Measurements from ENCODE around the gene GNAZ. TPM values are rescaled to one million over a fixed set of nuclear protein-coding genes. Genes with fewer than 3 reads are reported as not detected.

The GNAZ gene
- total RNA-seq, 1 experiment from 2014 or later: 0.82 TPM

GRCh38 chr22:23093051-23093788 lies 22.9 kb downstream of the GNAZ start:
- H3K27me3 Mint-ChIP-seq (ENCODE audit: insufficient read depth, unreplicated experiment): no peaks in the 10 kb centered on the region
- ChIA-PET POLR2A (no interaction called here), CTCF (no interaction called here)
- DNase-seq (ENCODE audit: unreplicated experiment): no peak
- H3K4me3 Mint-ChIP-seq (ENCODE audit: unreplicated experiment): no peak overlapping the region
- intact Hi-C loops (cut with micrococcal nuclease): no loop called here
- no peaks in the 10 kb centered on the region for H3K36me3 Mint-ChIP-seq (ENCODE audit: insufficient read depth, unreplicated experiment)
- H3K27ac Mint-ChIP-seq (ENCODE audit: low read depth, unreplicated experiment): no peak overlapping the region
- TF ChIP-seq, protein P1, sequence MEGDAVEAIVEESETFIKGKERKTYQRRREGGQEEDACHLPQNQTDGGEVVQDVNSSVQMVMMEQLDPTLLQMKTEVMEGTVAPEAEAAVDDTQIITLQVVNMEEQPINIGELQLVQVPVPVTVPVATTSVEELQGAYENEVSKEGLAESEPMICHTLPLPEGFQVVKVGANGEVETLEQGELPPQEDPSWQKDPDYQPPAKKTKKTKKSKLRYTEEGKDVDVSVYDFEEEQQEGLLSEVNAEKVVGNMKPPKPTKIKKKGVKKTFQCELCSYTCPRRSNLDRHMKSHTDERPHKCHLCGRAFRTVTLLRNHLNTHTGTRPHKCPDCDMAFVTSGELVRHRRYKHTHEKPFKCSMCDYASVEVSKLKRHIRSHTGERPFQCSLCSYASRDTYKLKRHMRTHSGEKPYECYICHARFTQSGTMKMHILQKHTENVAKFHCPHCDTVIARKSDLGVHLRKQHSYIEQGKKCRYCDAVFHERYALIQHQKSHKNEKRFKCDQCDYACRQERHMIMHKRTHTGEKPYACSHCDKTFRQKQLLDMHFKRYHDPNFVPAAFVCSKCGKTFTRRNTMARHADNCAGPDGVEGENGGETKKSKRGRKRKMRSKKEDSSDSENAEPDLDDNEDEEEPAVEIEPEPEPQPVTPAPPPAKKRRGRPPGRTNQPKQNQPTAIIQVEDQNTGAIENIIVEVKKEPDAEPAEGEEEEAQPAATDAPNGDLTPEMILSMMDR (IDR thresholded peaks at IDR 0.05; ENCODE audit: unreplicated experiment): no peak
- H3K9me3 Mint-ChIP-seq (ENCODE audit: unreplicated experiment): no peaks in the 10 kb centered on the region
- no TSS peak for BruUV-seq (replicated peaks)
- H3K4me1 Mint-ChIP-seq (ENCODE audit: insufficient read depth, unreplicated experiment): no peaks in the 10 kb centered on the region

GRCh38 chr22:23094260-23094659 lies 23.9 kb downstream of the GNAZ start:
- no peaks in the 10 kb centered on the region for H3K4me1 Mint-ChIP-seq (ENCODE audit: insufficient read depth, unreplicated experiment)
- H3K36me3 Mint-ChIP-seq (ENCODE audit: insufficient read depth, unreplicated experiment): no peaks in the 10 kb centered on the region
- TF ChIP-seq, protein P1 (IDR thresholded peaks at IDR 0.05; ENCODE audit: unreplicated experiment): no peak
- no peak overlapping the region for H3K4me3 Mint-ChIP-seq (ENCODE audit: unreplicated experiment)
- POLR2A ChIA-PET: no interaction called here
- no peak for DNase-seq (ENCODE audit: unreplicated experiment)
- no peaks in the 10 kb centered on the region for H3K27me3 Mint-ChIP-seq (ENCODE audit: insufficient read depth, unreplicated experiment)
- no TSS peak for BruUV-seq (replicated peaks)
- H3K9me3 Mint-ChIP-seq (ENCODE audit: unreplicated experiment): no peaks in the 10 kb centered on the region
- no peak overlapping the region for H3K27ac Mint-ChIP-seq (ENCODE audit: low read depth, unreplicated experiment)
- intact Hi-C loops (cut with micrococcal nuclease): no loop called here
- CTCF ChIA-PET: interaction anchor here (0.7 kb wide), 1 partner anchor 113 kb away, joined by 3 read pairs; no protein-coding TSS in a partner anchor

GRCh38 chr22:23094695-23095681 lies 24.7 kb downstream of the GNAZ start:
- Mint-ChIP-seq H3K27me3 (ENCODE audit: insufficient read depth, unreplicated experiment) (no peaks in the 10 kb centered on the region), H3K4me3 (ENCODE audit: unreplicated experiment) (no peak overlapping the region), H3K4me1 (ENCODE audit: insufficient read depth, unreplicated experiment) (no peaks in the 10 kb centered on the region), H3K27ac (ENCODE audit: low read depth, unreplicated experiment) (no peak overlapping the region), H3K36me3 (ENCODE audit: insufficient read depth, unreplicated experiment) (no peaks in the 10 kb centered on the region), H3K9me3 (ENCODE audit: unreplicated experiment) (no peaks in the 10 kb centered on the region)
- ChIA-PET CTCF (interaction anchor here (0.6 to 0.7 kb wide), 2 partner anchors 113 to 422 kb away, joined by 3 read pairs; no protein-coding TSS in a partner anchor), POLR2A (no interaction called here)
- no TSS peak for BruUV-seq (replicated peaks)
- intact Hi-C loops (cut with micrococcal nuclease): no loop called here
- no peak for DNase-seq (ENCODE audit: unreplicated experiment)
- TF ChIP-seq, protein P1 (IDR thresholded peaks at IDR 0.05; ENCODE audit: unreplicated experiment): no peak

- no peaks in the 10 kb centered on the region for H3K36me3 Mint-ChIP-seq (ENCODE audit: insufficient read depth, unreplicated experiment)
- H3K4me1 Mint-ChIP-seq (ENCODE audit: insufficient read depth, unreplicated experiment): no peaks in the 10 kb centered on the region
- no peaks in the 10 kb centered on the region for H3K27me3 Mint-ChIP-seq (ENCODE audit: insufficient read depth, unreplicated experiment)
- H3K4me3 Mint-ChIP-seq (ENCODE audit: unreplicated experiment): no peak overlapping the region
- no peaks in the 10 kb centered on the region for H3K9me3 Mint-ChIP-seq (ENCODE audit: unreplicated experiment)
- no peak for DNase-seq (ENCODE audit: unreplicated experiment)
- no TSS peak for BruUV-seq (replicated peaks)
- TF ChIP-seq, protein P1 (IDR thresholded peaks at IDR 0.05; ENCODE audit: unreplicated experiment): no peak
- intact Hi-C loops (cut with micrococcal nuclease): no loop called here
- CTCF ChIA-PET: interaction anchor here (0.6 to 0.7 kb wide), 2 partner anchors 49 to 423 kb away, joined by 3 read pairs; no protein-coding TSS in a partner anchor
- POLR2A ChIA-PET: no interaction called here
- H3K27ac Mint-ChIP-seq (ENCODE audit: low read depth, unreplicated experiment): no peak overlapping the region
These were observed 25.5 kb downstream of the GNAZ start for GRCh38 chr22:23095733-23096342.
